ENCODE measurements around the gene SBF2.

DNA sequence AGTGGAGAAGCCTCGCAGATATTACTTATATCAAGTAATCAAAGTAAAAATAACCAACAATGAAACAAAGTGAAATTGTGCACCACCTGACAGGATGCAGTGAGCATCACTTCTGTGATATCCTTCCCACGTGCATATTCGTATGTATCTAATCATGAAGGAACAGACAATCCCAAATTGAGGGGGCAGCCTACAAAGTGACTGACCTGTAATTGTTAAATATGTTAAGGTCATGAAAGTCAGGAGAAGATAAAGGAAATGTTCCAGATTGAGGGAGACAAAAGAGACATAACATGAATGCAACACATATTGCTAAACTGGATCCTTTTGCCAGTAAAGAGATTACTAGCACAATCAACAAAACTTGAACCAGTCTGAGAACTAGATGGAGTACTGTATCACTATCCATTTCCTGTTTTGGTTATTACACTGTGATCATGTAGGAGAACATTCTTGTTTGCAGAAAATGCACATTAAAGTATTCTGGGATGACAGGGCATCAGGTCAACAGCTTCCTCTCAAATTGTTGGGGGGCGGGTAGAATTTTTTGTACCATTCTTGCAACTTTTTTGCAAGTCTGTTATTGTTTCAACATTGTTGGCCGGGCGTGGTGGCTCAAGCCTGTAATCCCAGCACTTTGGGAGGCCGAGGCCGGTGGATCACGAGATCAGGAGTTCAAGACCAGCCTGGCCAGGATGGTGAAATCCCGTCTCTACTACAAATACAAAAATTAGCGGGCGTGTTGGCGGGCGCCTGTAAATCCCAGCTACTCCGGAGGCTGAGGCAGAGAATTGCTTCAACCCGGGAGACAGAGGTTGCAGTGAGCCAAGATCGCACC is 2.0 kb downstream of the SBF2 start:
- TF ChIP-seq, protein P1, sequence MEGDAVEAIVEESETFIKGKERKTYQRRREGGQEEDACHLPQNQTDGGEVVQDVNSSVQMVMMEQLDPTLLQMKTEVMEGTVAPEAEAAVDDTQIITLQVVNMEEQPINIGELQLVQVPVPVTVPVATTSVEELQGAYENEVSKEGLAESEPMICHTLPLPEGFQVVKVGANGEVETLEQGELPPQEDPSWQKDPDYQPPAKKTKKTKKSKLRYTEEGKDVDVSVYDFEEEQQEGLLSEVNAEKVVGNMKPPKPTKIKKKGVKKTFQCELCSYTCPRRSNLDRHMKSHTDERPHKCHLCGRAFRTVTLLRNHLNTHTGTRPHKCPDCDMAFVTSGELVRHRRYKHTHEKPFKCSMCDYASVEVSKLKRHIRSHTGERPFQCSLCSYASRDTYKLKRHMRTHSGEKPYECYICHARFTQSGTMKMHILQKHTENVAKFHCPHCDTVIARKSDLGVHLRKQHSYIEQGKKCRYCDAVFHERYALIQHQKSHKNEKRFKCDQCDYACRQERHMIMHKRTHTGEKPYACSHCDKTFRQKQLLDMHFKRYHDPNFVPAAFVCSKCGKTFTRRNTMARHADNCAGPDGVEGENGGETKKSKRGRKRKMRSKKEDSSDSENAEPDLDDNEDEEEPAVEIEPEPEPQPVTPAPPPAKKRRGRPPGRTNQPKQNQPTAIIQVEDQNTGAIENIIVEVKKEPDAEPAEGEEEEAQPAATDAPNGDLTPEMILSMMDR (IDR thresholded peaks at IDR 0.05), result no peak
- peak in 1 of 3 donors; percentile 15 for TF ChIP-seq POLR2AphosphoS5 (IDR thresholded peaks at IDR 0.05)
